Duodenal mucosa (tissue), 2 donors: ENCODE data around the gene DHTKD1.
"Not testable (repeated sequence)": the region's sequence is repeated elsewhere in the genome, so short reads cannot be mapped to it uniquely, and the experiment has no call there.

ENCODE experiments used
- H3K27ac ChIP-seq: one replicate; pipeline ENCODE4 v1.7.0; 2013; ENCODE audit warnings: low read depth, low read length
- H3K27me3 ChIP-seq, 2 donors: one replicate each; pipeline ENCODE4 v1.7.0; 2013; ENCODE audit warnings: low read length in 2 of 2, control low read depth in 1 of 2; ENCODE audit not compliant: insufficient read depth in 2 of 2, control insufficient read depth in 1 of 2
- H3K36me3 ChIP-seq, 2 donors: one replicate each; pipeline ENCODE4 v1.7.0; 2013; ENCODE audit warnings: low read length in 2 of 2, control low read depth in 1 of 2; ENCODE audit not compliant: insufficient read depth in 2 of 2, control insufficient read depth in 1 of 2
- H3K4me1 ChIP-seq, 2 donors: one replicate each; pipeline ENCODE4 v1.7.0; 2013; ENCODE audit warnings: low read length in 2 of 2, control low read depth in 1 of 2; ENCODE audit not compliant: insufficient read depth in 2 of 2, control insufficient read depth in 1 of 2
- H3K4me3 ChIP-seq, 2 donors: one replicate each; pipeline ENCODE4 v1.7.0; 2013; ENCODE audit warnings: low read length in 2 of 2, low read depth in 1 of 2
- H3K9ac ChIP-seq, 2 donors: one replicate each; pipeline ENCODE4 v1.7.0; 2013; ENCODE audit warnings: low read length in 2 of 2, low read depth in 1 of 2
- H3K9me3 ChIP-seq, 2 donors: one replicate each; pipeline ENCODE4 v1.7.0; 2013; ENCODE audit warnings: low read length in 2 of 2, control low read depth in 1 of 2; ENCODE audit not compliant: control insufficient read depth in 1 of 2

The DHTKD1 gene

DNA sequence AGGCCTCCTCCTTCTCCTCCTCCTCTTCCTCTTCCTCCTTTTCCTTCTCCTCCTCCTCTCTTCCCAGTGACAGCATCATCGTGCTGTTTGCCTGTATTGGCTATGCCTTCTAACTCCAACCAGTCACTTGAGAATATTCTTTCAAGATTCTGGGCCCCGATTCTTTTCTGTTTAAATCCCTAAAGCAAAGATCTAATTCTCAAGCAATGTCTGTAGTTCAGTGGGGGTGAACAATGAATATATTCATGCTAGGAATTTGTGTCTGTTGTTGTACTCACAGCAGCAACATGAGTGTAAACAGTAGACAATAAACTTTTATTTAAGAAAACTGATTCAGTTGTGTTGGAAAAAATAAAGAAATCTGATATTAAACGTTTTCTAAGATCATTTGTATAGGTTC is 96.3 kb downstream of the DHTKD1 start:
- H3K36me3 ChIP-seq: peaks cover 33 to 58% of the 10 kb centered on the region in 2 donors
- no peaks in the 10 kb centered on the region for H3K4me1 ChIP-seq
- no peak overlapping the region for H3K4me3 ChIP-seq
- no peak overlapping the region for H3K27ac ChIP-seq
- no peaks in the 10 kb centered on the region for H3K27me3 ChIP-seq
- no peak overlapping the region for H3K9ac ChIP-seq
- H3K9me3 ChIP-seq: no peaks in the 10 kb centered on the region

- no peaks in the 10 kb centered on the region for H3K27me3 ChIP-seq
- no peak overlapping the region for H3K9ac ChIP-seq
- H3K36me3 ChIP-seq: peaks cover 37 to 63% of the 10 kb centered on the region in 2 donors
- no peak overlapping the region for H3K4me3 ChIP-seq
- H3K9me3 ChIP-seq: no peaks in the 10 kb centered on the region
- H3K27ac ChIP-seq: no peak overlapping the region
- H3K4me1 ChIP-seq: no peaks in the 10 kb centered on the region
Observed at GRCh38 chr10:12165999-12166775, 97.4 kb downstream of the DHTKD1 start.

DNA sequence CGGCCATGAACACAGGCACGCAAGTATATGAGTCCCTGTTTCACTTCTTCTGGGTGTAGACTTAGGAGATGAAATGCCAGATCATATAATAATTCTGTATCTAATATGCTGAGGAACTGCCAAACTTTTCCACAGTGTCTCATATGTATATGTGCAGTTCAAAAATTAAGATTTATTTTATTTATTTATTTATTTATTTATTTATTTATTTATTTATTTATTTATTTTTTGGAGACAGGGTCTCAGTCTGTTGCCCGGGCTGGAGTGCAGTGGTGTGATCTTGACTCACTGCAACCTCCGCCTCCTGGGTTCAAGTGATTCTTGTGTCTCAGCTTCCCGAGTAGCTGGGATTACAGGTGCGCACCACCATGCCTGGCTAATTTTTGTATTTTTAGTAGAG is 102.8 kb downstream of the DHTKD1 start:
- not testable (repeated sequence) for H3K9me3 ChIP-seq, H3K27ac ChIP-seq, H3K4me1 ChIP-seq, H3K27me3 ChIP-seq, H3K4me3 ChIP-seq, H3K9ac ChIP-seq
- peaks cover 42 to 72% of the 10 kb centered on the region in 2 donors for H3K36me3 ChIP-seq
